Muscle of leg (tissue), 11 donors: ENCODE data around the gene LRP1B. TPM values are rescaled to one million over a fixed set of nuclear protein-coding genes. Genes with fewer than 3 reads are reported as not detected.

Source experiments
- DNase-seq: peaks from one replicate; pipeline ENCODE4 v3.0.0; 2013
- H3K27ac ChIP-seq: one replicate; pipeline ENCODE4 v1.5.1; 2013; ENCODE audit warnings: mild to moderate bottlenecking, low read length, control low read depth
- H3K27me3 ChIP-seq: one replicate; pipeline ENCODE4 v1.6.1; 2013; ENCODE audit warnings: low read length; ENCODE audit not compliant: control insufficient read depth, insufficient read depth
- H3K36me3 ChIP-seq: one replicate; pipeline ENCODE4 v1.6.1; 2013; ENCODE audit warnings: low read length; ENCODE audit not compliant: control insufficient read depth, insufficient read depth
- H3K4me1 ChIP-seq: one replicate; pipeline ENCODE4 v1.6.1; 2013; ENCODE audit warnings: low read length; ENCODE audit not compliant: control insufficient read depth, insufficient read depth
- H3K4me3 ChIP-seq: one replicate; pipeline ENCODE4 v1.5.1; 2013; ENCODE audit warnings: low read length, control low read depth
- H3K9me3 ChIP-seq: replicated peaks from 2 replicates; pipeline ENCODE4 v1.6.1; 2013; ENCODE audit warnings: low read depth, low read length; ENCODE audit not compliant: control insufficient read depth
- WGBS: methylation state at CpG from one replicate; pipeline ENCODE4 v1.1.5; 2013; ENCODE audit warnings: missing lambda C conversion rate; ENCODE audit not compliant: insufficient coverage; 5-methylcytosine and 5-hydroxymethylcytosine counted together
- polyA plus RNA-seq, 8 donors: library from polyadenylated mRNA; unstranded; fragments of 120-200 nt; gene quantifications; one replicate each; pipeline versions ENCODE4 v1.2.1 to v1.2.3, GENCODE V29; 2013; ENCODE audit warnings: inconsistent platforms in 1 of 8, low replicate concordance in 1 of 8; ENCODE audit not compliant: insufficient read length in 8 of 8, insufficient read depth in 1 of 8
- total RNA-seq: library from RNA; stranded (reverse); fragments of 120-200 nt; gene quantifications from one replicate; pipeline ENCODE4 v1.2.4, GENCODE V29; 2013

The LRP1B gene
- total and polyA plus RNA-seq, 9 donors = 0.84 to 2.3 (median 1.4) TPM

GRCh38 chr2:141065042-141065441 is 1065.8 kb downstream of the LRP1B start:
- Histone ChIP-seq H3K9me3 (no peaks in the 10 kb centered on the region), H3K27ac (no peak overlapping the region), H3K36me3 (no peaks in the 10 kb centered on the region), H3K4me1 (no peaks in the 10 kb centered on the region), H3K4me3 (no peak overlapping the region), H3K27me3 (no peaks in the 10 kb centered on the region)
- no CpG with 5 or more reads among the region's 4 CpGs for WGBS
- DNase-seq = no peak

- WGBS = 71% methylated on average over 4 of the region's 4 CpGs
Measured at GRCh38 chr2:141063406-141063805, 1067.4 kb downstream of the LRP1B start.

GRCh38 chr2:141062443-141062842 is 1068.4 kb downstream of the LRP1B start:
- Histone ChIP-seq H3K27me3 (no peaks in the 10 kb centered on the region), H3K27ac (no peak overlapping the region), H3K36me3 (no peaks in the 10 kb centered on the region), H3K4me3 (no peak overlapping the region), H3K9me3 (no peaks in the 10 kb centered on the region), H3K4me1 (no peaks in the 10 kb centered on the region)
- WGBS = no CpG with 5 or more reads among the region's 1 CpG
- no peak for DNase-seq

More at GRCh38 chr2:141063406-141063805, 1067.4 kb downstream of the LRP1B start:
- Histone ChIP-seq H3K4me3 (no peak overlapping the region), H3K27ac (no peak overlapping the region), H3K4me1 (no peaks in the 10 kb centered on the region), H3K36me3 (no peaks in the 10 kb centered on the region), H3K27me3 (no peaks in the 10 kb centered on the region), H3K9me3 (no peaks in the 10 kb centered on the region)
- no peak for DNase-seq

GRCh38 chr2:141062031-141062430 is 1068.8 kb downstream of the LRP1B start:
- Histone ChIP-seq H3K9me3 (no peaks in the 10 kb centered on the region), H3K27me3 (no peaks in the 10 kb centered on the region), H3K36me3 (no peaks in the 10 kb centered on the region), H3K4me3 (no peak overlapping the region), H3K4me1 (no peaks in the 10 kb centered on the region), H3K27ac (no peak overlapping the region)
- no CpG with 5 or more reads among the region's 4 CpGs for WGBS
- DNase-seq = peak; percentile 1

- H3K9me3 ChIP-seq = no peaks in the 10 kb centered on the region
Measured at GRCh38 chr2:141058556-141058955, 1072.3 kb downstream of the LRP1B start.

GRCh38 chr2:141055531-141055930 is 1075.3 kb downstream of the LRP1B start:
- Histone ChIP-seq H3K27me3 (no peaks in the 10 kb centered on the region), H3K36me3 (no peaks in the 10 kb centered on the region), H3K4me3 (no peak overlapping the region), H3K9me3 (no peaks in the 10 kb centered on the region), H3K27ac (no peak overlapping the region), H3K4me1 (no peaks in the 10 kb centered on the region)
- no peak for DNase-seq
- no CpG with 5 or more reads among the region's 1 CpG for WGBS

More at GRCh38 chr2:141058556-141058955, 1072.3 kb downstream of the LRP1B start:
- no peak overlapping the region for H3K27ac ChIP-seq
- WGBS = 17% methylated on average over 1 of the region's 4 CpGs
- H3K4me1 ChIP-seq = no peaks in the 10 kb centered on the region
- DNase-seq = no peak
- H3K36me3 ChIP-seq = no peaks in the 10 kb centered on the region
- no peak overlapping the region for H3K4me3 ChIP-seq
- H3K27me3 ChIP-seq = no peaks in the 10 kb centered on the region

- no peak overlapping the region for H3K4me3 ChIP-seq
- DNase-seq = no peak
- no peaks in the 10 kb centered on the region for H3K4me1 ChIP-seq
- H3K27ac ChIP-seq = no peak overlapping the region
- no peaks in the 10 kb centered on the region for H3K27me3 ChIP-seq
- 56% methylated on average over 1 of the region's 6 CpGs for WGBS
- H3K36me3 ChIP-seq = no peaks in the 10 kb centered on the region
- H3K9me3 ChIP-seq = no peaks in the 10 kb centered on the region
Measured at GRCh38 chr2:141048951-141049350, 1081.9 kb downstream of the LRP1B start.

GRCh38 chr2:141041281-141041680 is 1089.5 kb downstream of the LRP1B start:
- Histone ChIP-seq H3K4me3 (no peak overlapping the region), H3K27ac (no peak overlapping the region), H3K36me3 (no peaks in the 10 kb centered on the region), H3K27me3 (no peaks in the 10 kb centered on the region), H3K9me3 (no peaks in the 10 kb centered on the region), H3K4me1 (no peaks in the 10 kb centered on the region)
- DNase-seq = peak; percentile 25
- no CpG with 5 or more reads among the region's 1 CpG for WGBS

GRCh38 chr2:141038341-141038740 is 1092.5 kb downstream of the LRP1B start:
- H3K27ac ChIP-seq = no peak overlapping the region
- H3K27me3 ChIP-seq = no peaks in the 10 kb centered on the region
- no peaks in the 10 kb centered on the region for H3K9me3 ChIP-seq
- H3K4me1 ChIP-seq = no peaks in the 10 kb centered on the region
- no peaks in the 10 kb centered on the region for H3K36me3 ChIP-seq
- no peak for DNase-seq
- no peak overlapping the region for H3K4me3 ChIP-seq
- no CpG with 5 or more reads among the region's 2 CpGs for WGBS

GRCh38 chr2:141037361-141037760 is 1093.5 kb downstream of the LRP1B start:
- Histone ChIP-seq H3K36me3 (no peaks in the 10 kb centered on the region), H3K27ac (no peak overlapping the region), H3K4me1 (no peaks in the 10 kb centered on the region), H3K27me3 (no peaks in the 10 kb centered on the region), H3K9me3 (no peaks in the 10 kb centered on the region), H3K4me3 (no peak overlapping the region)
- no peak for DNase-seq
- no CpG with 5 or more reads among the region's 2 CpGs for WGBS

GRCh38 chr2:141035846-141036420 is 1094.9 kb downstream of the LRP1B start:
- no peaks in the 10 kb centered on the region for H3K4me1 ChIP-seq

More at GRCh38 chr2:141035846-141036420, 1094.9 kb downstream of the LRP1B start:
- no peaks in the 10 kb centered on the region for H3K36me3 ChIP-seq
- 67% methylated on average over 1 of the region's 4 CpGs for WGBS
- no peaks in the 10 kb centered on the region for H3K9me3 ChIP-seq
- H3K4me3 ChIP-seq = no peak overlapping the region
- H3K27ac ChIP-seq = no peak overlapping the region
- no peaks in the 10 kb centered on the region for H3K27me3 ChIP-seq
- DNase-seq = no peak
